K562 (cell line): ENCODE data around the gene C19orf44. TPM values are rescaled to one million over a fixed set of nuclear protein-coding genes. Genes with fewer than 3 reads are reported as not detected.

Experiments used
- ARID4B ChIP-seq: sonication (generic); formaldehyde crosslinking; IDR thresholded peaks from 2 replicates; pipeline ENCODE4 v1.8.0; 2022; ENCODE audit warnings: mild to moderate bottlenecking, missing genetic modification reagents
- DDX20 ChIP-seq: fragments of 450-650 bp; IDR thresholded peaks from 2 replicates; pipeline ENCODE4 v1.6.1; 2016; ENCODE audit warnings: missing genetic modification characterization, low read depth, mild to moderate bottlenecking, missing compliant biosample characterization, moderate library complexity
- ELK3 ChIP-seq: fragments of 450-650 bp; formaldehyde crosslinking; IDR thresholded peaks from 2 replicates; pipeline ENCODE4 v1.4.0; 2020; ENCODE audit warnings: mild to moderate bottlenecking
- ETS1 ChIP-seq: conservative IDR thresholded peaks from 2 replicates; pipeline ENCODE4 v1.6.1; 2011; ENCODE audit warnings: low read depth, mild to moderate bottlenecking, low read length; ENCODE audit not compliant: control insufficient read depth
- EWSR1 ChIP-seq: fragments of 450-650 bp; IDR thresholded peaks from 2 replicates; pipeline ENCODE4 v1.6.1; 2018; ENCODE audit warnings: borderline replicate concordance, mild to moderate bottlenecking, low read depth, moderate library complexity; ENCODE audit not compliant: partially characterized antibody
- KDM1A ChIP-seq, 2 experiments: fragments of 450-650 bp; IDR thresholded peaks; 2 replicates each; pipeline ENCODE4 v1.6.1; 2016; ENCODE audit warnings: mild to moderate bottlenecking in 2 of 2
- KDM5B ChIP-seq: fragments of 200-600 bp; sonication (generic); IDR thresholded peaks from 2 replicates; pipeline ENCODE4 v1.6.1; 2012; ENCODE audit warnings: low read depth, mild to moderate bottlenecking, moderate library complexity, low read length, control low read depth, inconsistent platforms; ENCODE audit not compliant: insufficient replicate concordance
- MAFG ChIP-seq: fragments of 450-650 bp; conservative IDR thresholded peaks from 2 replicates; pipeline ENCODE4 v1.6.1; 2016; ENCODE audit warnings: missing genetic modification characterization, missing compliant biosample characterization
- MEIS2 ChIP-seq: fragments of 450-650 bp; IDR thresholded peaks from 2 replicates; pipeline ENCODE4 v1.6.1; 2014; ENCODE audit warnings: mild to moderate bottlenecking; ENCODE audit not compliant: partially characterized antibody
- PATZ1 ChIP-seq: fragments of 250-450 bp; sonication (Bioruptor Pico); IDR thresholded peaks from 2 replicates; pipeline ENCODE4 v1.5.0; 2020; ENCODE audit warnings: mild to moderate bottlenecking, borderline replicate concordance
- PHF20 ChIP-seq: fragments of 450-650 bp; IDR thresholded peaks from 2 replicates; pipeline ENCODE4 v1.6.1; 2018; ENCODE audit not compliant: partially characterized antibody
- PHF21A ChIP-seq: fragments of 450-650 bp; IDR thresholded peaks from 2 replicates; pipeline ENCODE4 v1.6.1; 2017; ENCODE audit warnings: low read depth, borderline replicate concordance
- RBM39 ChIP-seq: fragments of 200-400 bp; formaldehyde crosslinking; optimal IDR thresholded peaks from 2 replicates; pipeline ENCODE3; 2018; ENCODE audit warnings: low read depth, low read length
- TBL1XR1 ChIP-seq, 2 experiments: IDR thresholded peaks; 2 replicates each; pipeline ENCODE4 v1.6.1; 2012; ENCODE audit warnings: improper control_type of control experiment in 2 of 2, low read length in 2 of 2, mild to moderate bottlenecking in 1 of 2
- ZNF217 ChIP-seq: sonication (generic); formaldehyde crosslinking; IDR thresholded peaks from 2 replicates; pipeline ENCODE4 v1.8.0; 2022; ENCODE audit warnings: mild to moderate bottlenecking, missing genetic modification reagents
- ZNF311 ChIP-seq: fragments of 250-450 bp; sonication (Bioruptor Pico); IDR thresholded peaks from 2 replicates; pipeline ENCODE4 v1.4.0; 2020; ENCODE audit warnings: mild to moderate bottlenecking, moderate library complexity
- ZNF717 ChIP-seq: fragments of 250-450 bp; sonication (Bioruptor Pico); IDR thresholded peaks from 2 replicates; pipeline ENCODE4 v1.5.0; 2021
- polyA plus RNA-seq, 8 experiments: library from polyadenylated mRNA; depleted of rRNA in 4 of 8; stranded (reverse) in 5 of 8; unstranded in 3 of 8; fragments of >200 nt; fragmentation: Nextera tagmentation in 2 of 8; fragmentation: Illumina TruSeq in 1 of 8; extraction: Ambion mirVana in 2 of 8; extraction: Trizol in 1 of 8; gene quantifications; 2 replicates each; pipeline versions ENCODE4 v1.2.1 to v1.2.3, GENCODE V29; 2011 to 2014; ENCODE audit warnings: inconsistent platforms in 1 of 8, missing spikeins in 1 of 8
- total RNA-seq, 7 experiments: library from RNA; depleted of rRNA in 6 of 7; stranded (reverse); fragments of >200 nt in 6 of 7; fragmentation: Illumina TruSeq in 2 of 7; extraction: Trizol in 2 of 7; gene quantifications; 2 replicates each; pipeline versions ENCODE4 v1.2.1 to v1.2.3, GENCODE V29; 2011 to 2021; ENCODE audit warnings: low replicate concordance in 1 of 7

Gene C19orf44
- total and polyA plus RNA-seq, 9 of the 15 experiments (the other 6 are each of a cell fraction or from before 2014, with no cell fraction given), result 0.41 to 7.7 (median 3.5) TPM

GRCh38 chr19:16470911-16471811 is 25.0 kb upstream of the C19orf44 start (continued):
- TF ChIP-seq ETS1 (peak; percentile 24; the same call in 1 of the 2 replicates), MEIS2 (no peak), ARID4B (CRISPR knock-in tag) (no peak), ZNF311 (CRISPR knock-in tag) (no peak), EWSR1 (no peak), RBM39 (no peak), KDM1A (IDR thresholded peaks at IDR 0.05) (peak; percentile 73 to 74), ELK3 (CRISPR knock-in tag) (no peak), TBL1XR1 (IDR thresholded peaks at IDR 0.05; ENCODE audit: low read length in 2 of 2) (no peak), MAFG (tag) (no peak), ZNF217 (CRISPR knock-in tag) (no peak), PHF20 (peak; percentile 27), ZNF717 (CRISPR knock-in tag) (no peak), PHF21A (0 out of 2 replicates have a peak, but pooled peaks have one; percentile 71), DDX20 (no peak), KDM5B (peak; percentile 14), PATZ1 (CRISPR knock-in tag) (no peak)
- TF ChIP-seq, all 486 proteins: peak for 23
